B cell (primary cell): ENCODE measurements around the gene NPR3. TPM values are rescaled to one million over a fixed set of nuclear protein-coding genes. Genes with fewer than 3 reads are reported as not detected.

Experiments
- ATAC-seq: fragments of 200-7000 bp; cut with Tn5 transposase; one replicate; pipeline ENCODE4 v1.10.0; 2021; ENCODE audit warnings: low read depth, mild to moderate bottlenecking, moderate number of reproducible peaks, moderate library complexity
- CTCF ChIA-PET: fragments of 350-600 bp; sonication (Branson Sonifier 250); formaldehyde crosslinking; loops from one replicate; lab custom pipeline; 2021; ENCODE audit warnings: antibody characterized with exemption, inconsistent platforms; lab: Charles Lee
- POLR2A ChIA-PET: fragments of 350-600 bp; sonication (Branson Sonifier 250); formaldehyde crosslinking; loops from one replicate; lab custom pipeline; 2021; ENCODE audit warnings: antibody characterized with exemption; lab: Charles Lee
- DNase-seq: peaks from one replicate; pipeline ENCODE4 v3.0.0; 2013
- H2AFZ ChIP-seq: 2 replicates; pipeline ENCODE4 v1.6.1; 2012; ENCODE audit warnings: mild to moderate bottlenecking, low read depth, low read length; ENCODE audit not compliant: insufficient read depth, poor library complexity, severe bottlenecking
- H3K27ac ChIP-seq, 2 donors: 1 replicate in 1 of 2; 2 replicates in 1 of 2; pipeline ENCODE4 v1.5.1; 2012 to 2013; ENCODE audit warnings: low read length in 2 of 2, mild to moderate bottlenecking in 2 of 2, moderate library complexity in 1 of 2
- H3K27me3 ChIP-seq, 4 experiments: fragments of 200-600 bp in 1 of 4; sonication (generic) in 1 of 4; replicated peaks in 1 of 4; 1 replicate in 2 of 4; 2 replicates in 2 of 4; pipeline versions ENCODE4 v1.6.1 to v1.7.0; 2013 to 2016; ENCODE audit warnings: low read length in 3 of 4, mild to moderate bottlenecking in 2 of 4, mixed read lengths in 1 of 4, moderate library complexity in 1 of 4; ENCODE audit not compliant: insufficient read depth in 4 of 4, control insufficient read depth in 3 of 4; ENCODE audit errors: control extremely low read depth in 1 of 4
- H3K36me3 ChIP-seq, 2 experiments: replicated peaks in 1 of 2; 1 replicate in 1 of 2; 2 replicates in 1 of 2; pipeline versions ENCODE4 v1.6.1 to v1.7.1; 2013; ENCODE audit warnings: low read length in 1 of 2; ENCODE audit not compliant: insufficient read depth in 2 of 2, control insufficient read depth in 1 of 2; ENCODE audit errors: control extremely low read depth in 1 of 2, extremely low read depth in 1 of 2
- H3K4me1 ChIP-seq, 2 donors: fragments of 200-600 bp in 1 of 2; sonication (generic) in 1 of 2; 1 replicate in 1 of 2; 2 replicates in 1 of 2; pipeline versions ENCODE4 v1.5.1 to v1.6.1; 2013 to 2017; ENCODE audit warnings: low read length in 2 of 2; ENCODE audit not compliant: control insufficient read depth in 2 of 2, insufficient read depth in 2 of 2
- H3K4me2 ChIP-seq: replicated peaks from 2 replicates; pipeline ENCODE3; 2012; ENCODE audit warnings: mild to moderate bottlenecking, low read depth, low read length; ENCODE audit not compliant: poor library complexity, severe bottlenecking
- H3K4me3 ChIP-seq, 5 experiments: fragments of 200-600 bp in 1 of 5; sonication (generic) in 1 of 5; 1 replicate in 3 of 5; 2 replicates in 2 of 5; pipeline versions ENCODE4 v1.5.1 to v1.7.0; 2011 to 2016; ENCODE audit warnings: low read length in 4 of 5, mild to moderate bottlenecking in 4 of 5, low read depth in 2 of 5, control low read depth in 1 of 5, moderate library complexity in 1 of 5; ENCODE audit not compliant: insufficient read depth in 1 of 5; ENCODE audit errors: control extremely low read depth in 1 of 5, extremely low read depth in 1 of 5
- H3K79me2 ChIP-seq: fragments of 200-600 bp; sonication (generic); one replicate; pipeline ENCODE4 v1.6.0; 2016; ENCODE audit warnings: low read length; ENCODE audit not compliant: control insufficient read depth, insufficient read depth
- H3K9ac ChIP-seq: fragments of 200-600 bp; sonication (generic); 2 replicates; pipeline ENCODE4 v1.6.1; 2017; ENCODE audit warnings: mild to moderate bottlenecking, low read length, moderate library complexity
- H3K9me3 ChIP-seq, 3 donors: one replicate each; pipeline versions ENCODE4 v1.6.1 to v1.7.1; 2013; ENCODE audit warnings: low read length in 2 of 3; ENCODE audit not compliant: control insufficient read depth in 2 of 3, insufficient read depth in 1 of 3; ENCODE audit errors: control extremely low read depth in 1 of 3
- H4K20me1 ChIP-seq: 2 replicates; pipeline ENCODE4 v1.6.0; 2012; ENCODE audit warnings: mild to moderate bottlenecking, low read length; ENCODE audit not compliant: insufficient read depth, control insufficient read depth, poor library complexity, severe bottlenecking
- H3K27ac Mint-ChIP-seq: one replicate; pipeline ENCODE4 v1.8.0; 2021; ENCODE audit warnings: mixed read lengths
- H3K27me3 Mint-ChIP-seq: one replicate; pipeline ENCODE4 v1.8.0; 2021; ENCODE audit warnings: mixed read lengths
- H3K4me1 Mint-ChIP-seq: one replicate; pipeline ENCODE4 v1.8.0; 2021; ENCODE audit warnings: mixed read lengths
- H3K4me3 Mint-ChIP-seq: one replicate; pipeline ENCODE4 v1.8.0; 2021; ENCODE audit warnings: mixed read lengths
- H3K9me3 Mint-ChIP-seq: one replicate; pipeline ENCODE4 v1.8.0; 2022; ENCODE audit warnings: mixed read lengths; ENCODE audit not compliant: insufficient read depth
- CTCF ChIP-seq: fragments of 200-600 bp; IDR thresholded peaks from one replicate; pipeline ENCODE4 v1.8.0; 2022; ENCODE audit warnings: antibody characterized with exemption, mild to moderate bottlenecking
- EZH2 ChIP-seq: IDR thresholded peaks from 2 replicates; pipeline ENCODE4 v1.6.1; 2012; ENCODE audit warnings: borderline replicate concordance, low read depth, mild to moderate bottlenecking, moderate library complexity, low read length; ENCODE audit not compliant: insufficient read depth, poor library complexity, severe bottlenecking
- WGBS: methylation state at CpG from one replicate; pipeline ENCODE4 v1.1.5; 2013; ENCODE audit warnings: missing lambda C conversion rate; ENCODE audit not compliant: insufficient coverage; 5-methylcytosine and 5-hydroxymethylcytosine counted together
- intact Hi-C: fragments of 100-400 bp; cut with micrococcal nuclease; formaldehyde crosslinking; loops from one replicate; pipeline ENCODE4 v1.10.0; 2022
- polyA plus RNA-seq: library from polyadenylated mRNA; depleted of rRNA; stranded (reverse); fragments of >200 nt; gene quantifications from 2 replicates; pipeline ENCODE4 v1.2.3, GENCODE V29; 2012
- total RNA-seq, 2 donors: library from RNA; stranded (reverse); fragments of 120-200 nt in 1 of 2; gene quantifications; 1 replicate in 1 of 2; 2 replicates in 1 of 2; pipeline versions ENCODE4 v1.2.3 to v1.2.4, GENCODE V29; 2013 to 2022

The NPR3 gene
- total and polyA plus RNA-seq, 2 donors (not counting 1 experiment from before 2014, with no cell fraction given) = not detected

GRCh38 chr5:32703957-32704356 is 7.2 kb upstream of the NPR3 start:
- H3K27ac Mint-ChIP-seq = no peak overlapping the region
- ChIA-PET POLR2A (no interaction called here), CTCF (no interaction called here)
- Histone ChIP-seq H3K4me1 (peaks cover 0 to 2% of the 10 kb centered on the region in 2 donors), H3K27me3 (peaks cover 0 to 6% (median 1%) of the 10 kb centered on the region in 4 experiments), H3K4me2 (no peak overlapping the region), H3K79me2 (no peaks in the 10 kb centered on the region), H3K36me3 (no peaks in the 10 kb centered on the region), H3K9ac (no peak overlapping the region), H2AFZ (no peak overlapping the region), H3K9me3 (peaks cover 0 to 5% (median 0%) of the 10 kb centered on the region in 3 donors), H4K20me1 (no peaks in the 10 kb centered on the region), H3K27ac (no peak overlapping the region), H3K4me3 (no peak overlapping the region)
- DNase-seq = no peak
- intact Hi-C loops = no loop called here
- TF ChIP-seq CTCF (no peak), EZH2 (no peak)
- no peak overlapping the region for H3K4me3 Mint-ChIP-seq
- H3K9me3 Mint-ChIP-seq = peaks cover 7% of the 10 kb centered on the region
- ATAC-seq = no peak
- peaks cover 51% of the 10 kb centered on the region for H3K27me3 Mint-ChIP-seq
- H3K4me1 Mint-ChIP-seq = peaks cover 2% of the 10 kb centered on the region

- no peak overlapping the region for H3K9ac ChIP-seq
- Mint-ChIP-seq H3K4me1 (peaks cover 28% of the 10 kb centered on the region), H3K27ac (no peak overlapping the region), H3K27me3 (peaks cover 52% of the 10 kb centered on the region), H3K9me3 (no peaks in the 10 kb centered on the region), H3K4me3 (no peak overlapping the region)
- no peak overlapping the region for H3K27ac ChIP-seq
- H3K27me3 ChIP-seq = peaks cover 0 to 28% (median 9%) of the 10 kb centered on the region in 4 experiments
- H3K4me3 ChIP-seq = no peak overlapping the region
- ChIA-PET POLR2A (no interaction called here), CTCF (no interaction called here)
- DNase-seq (no peak), ATAC-seq (no peak)
- H3K36me3 ChIP-seq = no peaks in the 10 kb centered on the region
- H3K4me1 ChIP-seq = peaks cover 27 to 30% of the 10 kb centered on the region in 2 donors
- no peak overlapping the region for H3K4me2 ChIP-seq
- intact Hi-C loops = no loop called here
- no peak overlapping the region for H2AFZ ChIP-seq
- peaks cover 0 to 4% (median 0%) of the 10 kb centered on the region in 3 donors for H3K9me3 ChIP-seq
- H4K20me1 ChIP-seq = no peaks in the 10 kb centered on the region
- 10% methylated on average over 1 of the region's 2 CpGs for WGBS
- TF ChIP-seq EZH2 (no peak), CTCF (no peak)
- no peaks in the 10 kb centered on the region for H3K79me2 ChIP-seq
Observed at GRCh38 chr5:32707418-32707997, 3.6 kb upstream of the NPR3 start.
